Measurements from ENCODE around the gene MRM2.

- TF ChIP-seq CTCF (conservative IDR thresholded peaks at IDR 0.05 in 1 of 2, IDR thresholded peaks at IDR 0.05 in 1 of 2; ENCODE audit: extremely low read depth in 1 of 2, insufficient read depth in 1 of 2, low read depth in 1 of 2, low read length in 2 of 2) (no peak), EZH2 (IDR thresholded peaks at IDR 0.05; ENCODE audit: borderline replicate concordance, low read length) (no peak)
Observed at GRCh38 chr7:2224934-2225333, 17.1 kb downstream of the MRM2 start.

Measured in mammary epithelial cell (primary cell).